Measurements from ENCODE around the gene ITGB3.
A peak's percentile ranks its signal among the peaks of the same experiment; 100 is the strongest.

Gene ITGB3

DNA sequence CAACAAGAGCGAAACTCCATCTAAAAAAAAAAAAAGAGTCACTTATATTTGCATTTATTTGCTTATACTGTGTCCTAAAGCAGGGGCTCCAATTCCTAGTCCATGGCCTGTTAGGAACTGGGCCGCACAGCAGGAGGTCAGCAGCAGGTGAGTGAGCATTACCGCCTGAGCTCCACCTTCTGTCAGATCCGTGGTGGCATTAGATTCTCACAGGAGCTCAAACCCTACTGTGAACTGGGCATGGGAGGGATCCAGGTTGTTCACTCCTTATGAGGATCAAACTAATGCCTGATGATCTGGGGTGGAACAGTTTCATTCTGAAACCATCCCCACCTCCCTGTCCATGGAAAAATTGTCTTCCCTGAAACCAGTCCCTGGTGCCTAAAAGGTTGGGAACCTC, 24.9 kb downstream of the ITGB3 start:
- DNase-seq = no peak

DNA sequence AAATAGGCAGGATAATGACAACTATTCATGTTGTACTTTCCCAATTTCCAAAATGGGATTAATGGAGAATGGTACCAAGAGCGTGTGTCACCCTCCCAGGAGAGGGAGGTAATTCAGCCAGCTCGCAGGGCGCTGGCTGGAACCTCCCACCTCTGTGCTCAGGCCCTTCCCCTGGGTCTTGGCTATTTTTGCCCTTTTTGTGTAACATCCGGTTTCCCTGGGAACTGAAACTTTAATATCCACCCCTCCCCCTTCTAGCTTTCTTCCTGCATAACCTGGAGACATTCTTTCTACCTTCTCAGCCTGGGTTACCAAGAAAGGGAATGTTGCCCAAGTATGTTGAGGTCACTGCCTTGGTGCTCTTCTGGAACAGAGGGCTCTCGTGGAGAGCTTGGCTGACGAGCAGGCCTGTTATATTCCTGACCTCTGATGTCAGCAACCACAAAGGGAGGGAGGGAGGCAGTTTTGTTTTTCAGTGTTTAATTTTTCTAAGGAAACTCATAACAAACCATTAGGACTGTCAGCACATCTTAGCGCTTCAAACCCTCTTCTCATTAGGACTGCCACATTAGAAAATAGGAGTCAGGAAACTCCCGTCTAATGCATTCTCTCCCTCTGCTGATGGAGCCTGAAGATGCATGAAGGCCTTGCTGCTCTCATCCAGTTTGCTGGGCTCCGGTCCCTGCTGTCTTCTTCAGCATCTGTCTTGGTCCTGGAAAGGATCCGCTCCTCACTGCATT, 25.6 kb downstream of the ITGB3 start:
- DNase-seq = peak; percentile 52

DNA sequence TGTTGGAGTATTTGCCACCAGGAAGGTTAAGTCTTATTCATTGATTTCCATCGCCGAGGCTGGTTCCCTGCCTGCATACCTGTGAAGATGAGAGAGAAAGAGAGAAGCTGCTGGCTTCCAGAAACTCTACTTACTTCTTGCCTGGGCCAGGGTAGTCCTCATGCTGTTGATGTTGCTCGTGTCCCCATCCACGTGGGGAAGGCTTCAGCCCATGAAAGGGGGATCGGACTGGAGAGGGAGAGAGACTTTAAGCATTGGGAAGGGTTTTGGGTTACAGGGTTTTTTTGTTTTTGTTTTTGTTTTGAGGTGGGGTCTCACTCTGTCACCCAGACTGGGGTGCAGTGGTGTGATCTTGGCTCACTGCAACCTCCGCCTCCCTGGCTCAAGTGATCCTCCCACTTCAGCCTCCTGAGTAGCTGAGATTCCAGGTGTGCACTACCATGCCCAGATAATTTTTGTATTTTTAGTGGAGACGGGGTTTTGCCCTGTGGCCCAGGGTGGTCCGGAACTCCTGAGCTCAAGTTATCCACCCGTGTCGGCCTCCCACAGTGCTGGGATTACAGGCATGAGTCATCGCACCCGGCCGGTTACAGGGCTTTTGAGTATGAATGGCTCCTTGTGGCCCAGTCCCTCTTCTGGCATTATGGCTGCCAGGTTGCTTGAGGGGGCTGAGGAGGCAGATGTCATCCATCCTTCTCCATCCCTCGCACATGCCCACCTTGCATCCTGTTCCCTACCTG, 26.6 kb downstream of the ITGB3 start:
- DNase-seq = no peak

DNA sequence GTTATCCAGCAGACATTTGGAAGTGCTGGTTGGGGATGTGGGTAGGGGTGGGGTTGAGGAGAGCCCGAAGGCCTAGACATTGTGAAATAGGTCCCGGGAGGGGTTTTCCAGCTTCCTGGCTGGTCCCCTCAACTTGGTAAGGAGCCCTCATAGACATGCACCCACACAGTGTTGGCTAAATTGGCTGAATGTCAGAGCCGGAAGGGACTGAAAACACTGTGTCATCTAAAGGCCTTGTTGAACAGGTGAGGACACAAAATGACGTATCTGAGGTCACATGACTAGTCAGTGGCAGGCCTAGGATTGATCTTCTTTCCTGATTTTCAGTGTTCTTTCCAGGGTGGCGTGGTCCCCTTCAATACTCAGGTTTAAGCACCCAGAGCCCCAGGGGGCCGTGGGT, 27.6 kb downstream of the ITGB3 start:
- no peak for DNase-seq

DNA sequence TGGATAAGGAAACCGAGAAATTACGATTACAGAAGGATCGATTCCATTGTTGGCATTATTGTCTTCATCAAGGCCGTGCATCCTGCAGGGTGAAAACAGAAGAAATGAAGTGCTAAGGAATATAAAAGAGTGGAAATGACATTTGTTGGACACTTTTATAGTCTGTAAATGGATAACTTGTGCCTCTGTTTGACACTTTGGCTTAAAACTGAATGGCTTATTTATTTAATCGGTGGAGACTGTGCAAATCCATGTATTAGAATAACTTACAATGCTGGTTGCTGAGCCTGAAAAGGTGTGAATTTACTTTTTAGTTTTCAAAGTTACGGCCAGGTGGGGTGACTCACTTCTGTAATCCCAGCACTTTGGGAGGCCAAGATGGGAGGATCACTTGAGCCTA, 31.4 kb downstream of the ITGB3 start:
- no peak for DNase-seq

DNA sequence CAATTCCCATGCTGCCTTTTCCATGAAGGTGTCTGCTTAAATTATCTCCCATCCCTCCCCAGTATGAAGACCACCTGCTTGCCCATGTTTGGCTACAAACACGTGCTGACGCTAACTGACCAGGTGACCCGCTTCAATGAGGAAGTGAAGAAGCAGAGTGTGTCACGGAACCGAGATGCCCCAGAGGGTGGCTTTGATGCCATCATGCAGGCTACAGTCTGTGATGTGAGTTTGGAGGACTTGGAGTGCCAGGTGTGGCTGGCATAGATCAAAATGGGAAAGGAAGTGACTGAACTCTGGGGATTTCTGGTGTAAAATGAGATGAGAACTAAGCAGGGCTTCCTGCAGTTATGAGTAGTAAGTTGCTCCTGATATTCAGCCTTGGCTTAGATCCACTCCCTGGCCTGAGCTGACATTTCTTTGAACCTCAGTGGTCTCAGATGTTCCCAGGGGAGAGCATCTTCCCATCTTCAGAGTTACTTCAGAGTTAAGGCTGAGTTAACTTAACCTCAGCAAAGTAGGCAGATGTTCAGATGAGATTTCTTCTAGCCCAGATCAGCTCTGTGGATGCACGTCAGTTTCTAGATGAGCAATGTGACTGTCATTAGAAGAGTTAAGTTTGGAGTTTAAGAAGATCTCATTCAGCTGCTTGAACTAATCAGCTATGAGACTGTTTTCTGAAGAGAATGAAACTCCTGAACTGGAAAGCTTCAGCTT, 32.7 kb downstream of the ITGB3 start:
- no peak for DNase-seq

DNA sequence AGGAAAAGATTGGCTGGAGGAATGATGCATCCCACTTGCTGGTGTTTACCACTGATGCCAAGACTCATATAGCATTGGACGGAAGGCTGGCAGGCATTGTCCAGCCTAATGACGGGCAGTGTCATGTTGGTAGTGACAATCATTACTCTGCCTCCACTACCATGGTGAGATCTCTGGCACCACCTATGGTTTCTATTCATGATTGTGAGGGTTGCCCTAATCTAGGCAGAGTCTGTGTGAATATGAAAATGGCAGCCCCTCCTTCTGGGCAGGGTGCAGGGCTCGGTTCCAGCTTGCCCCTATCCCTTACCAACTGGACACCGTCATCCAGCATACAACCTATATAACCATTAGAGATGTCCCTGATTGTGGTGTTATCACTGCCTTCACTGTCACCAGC, 33.4 kb downstream of the ITGB3 start:
- no peak for DNase-seq

DNA sequence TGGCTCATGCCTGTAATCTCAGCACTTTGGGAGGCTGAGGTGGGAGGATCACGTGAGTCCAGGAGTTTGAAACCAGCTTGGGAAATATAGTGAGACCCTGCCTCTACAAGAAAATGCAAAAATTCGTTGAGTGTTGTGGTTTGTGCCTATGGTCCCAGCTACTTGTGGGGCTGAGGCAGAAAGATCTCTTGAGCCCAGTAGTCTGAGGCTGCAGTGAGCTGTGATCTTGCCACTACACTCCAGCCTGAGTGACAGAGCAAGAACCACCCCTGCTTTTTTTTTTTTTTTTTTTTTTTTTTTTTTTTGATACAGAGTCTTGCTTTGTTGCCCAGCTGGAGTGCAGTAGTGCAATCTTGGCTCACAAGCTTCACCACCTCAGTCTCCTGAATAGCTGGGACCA, 34.0 kb downstream of the ITGB3 start:
- no peak for DNase-seq

DNA sequence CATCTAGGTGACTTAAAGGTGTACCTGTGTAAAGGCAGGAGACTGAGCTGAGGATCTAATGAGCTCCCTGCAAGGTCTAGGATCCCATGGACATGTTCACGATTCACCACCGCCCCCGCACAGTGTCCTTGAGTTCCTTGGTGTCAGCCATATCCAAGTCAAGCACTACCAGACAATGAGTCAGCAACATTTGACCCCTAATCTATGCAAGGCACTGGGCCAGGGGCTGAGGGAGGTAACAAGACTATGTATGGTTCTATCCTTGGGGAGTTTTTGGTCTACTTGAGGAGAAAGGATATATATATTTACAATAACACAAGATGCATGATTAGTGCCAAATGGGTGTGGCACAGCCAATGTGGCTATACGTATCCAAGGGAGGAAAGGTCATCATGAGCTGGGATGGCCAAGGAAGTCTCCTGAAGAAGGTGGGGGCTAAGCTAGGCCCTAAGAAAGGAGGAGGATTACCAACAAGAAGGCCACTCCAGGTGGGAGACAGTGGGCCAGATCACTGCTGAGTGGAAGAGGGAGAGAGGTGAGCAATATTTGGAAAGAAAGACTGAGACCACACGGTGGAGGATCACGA, 35.0 kb downstream of the ITGB3 start:
- no peak for DNase-seq

DNA sequence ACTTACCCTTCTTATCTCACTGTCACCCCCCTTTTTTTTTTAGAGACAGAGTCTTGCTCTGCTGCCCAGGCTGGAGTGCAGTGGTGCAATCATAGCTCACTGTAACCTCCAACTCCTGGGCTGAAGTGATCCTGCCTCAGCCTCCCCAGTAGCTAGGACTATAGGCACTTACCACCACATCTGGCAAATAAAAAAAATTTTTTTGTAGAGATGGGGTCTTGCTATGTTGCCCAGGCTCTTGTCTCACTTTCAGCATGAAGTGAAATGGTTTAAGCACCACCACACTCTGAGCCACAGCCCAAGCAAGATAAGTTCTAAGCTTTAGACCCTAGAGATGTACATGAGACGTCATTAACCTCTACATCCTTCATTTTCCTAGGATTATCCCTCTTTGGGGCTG, 35.7 kb downstream of the ITGB3 start:
- DNase-seq = no peak

DNA sequence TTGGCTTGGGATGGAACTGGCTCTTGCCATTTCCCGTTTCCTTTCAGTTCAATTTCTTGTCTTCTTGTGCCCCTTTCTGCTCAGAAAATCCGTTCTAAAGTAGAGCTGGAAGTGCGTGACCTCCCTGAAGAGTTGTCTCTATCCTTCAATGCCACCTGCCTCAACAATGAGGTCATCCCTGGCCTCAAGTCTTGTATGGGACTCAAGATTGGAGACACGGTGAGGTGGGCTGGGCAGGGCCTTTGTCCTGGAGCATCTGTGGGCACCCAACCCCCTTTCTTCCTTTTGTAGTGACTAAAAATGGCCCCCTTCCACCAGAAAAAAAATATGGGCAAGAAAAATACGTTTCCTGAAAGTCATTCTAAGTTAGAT, 37.2 kb downstream of the ITGB3 start:
- no peak for DNase-seq

DNA sequence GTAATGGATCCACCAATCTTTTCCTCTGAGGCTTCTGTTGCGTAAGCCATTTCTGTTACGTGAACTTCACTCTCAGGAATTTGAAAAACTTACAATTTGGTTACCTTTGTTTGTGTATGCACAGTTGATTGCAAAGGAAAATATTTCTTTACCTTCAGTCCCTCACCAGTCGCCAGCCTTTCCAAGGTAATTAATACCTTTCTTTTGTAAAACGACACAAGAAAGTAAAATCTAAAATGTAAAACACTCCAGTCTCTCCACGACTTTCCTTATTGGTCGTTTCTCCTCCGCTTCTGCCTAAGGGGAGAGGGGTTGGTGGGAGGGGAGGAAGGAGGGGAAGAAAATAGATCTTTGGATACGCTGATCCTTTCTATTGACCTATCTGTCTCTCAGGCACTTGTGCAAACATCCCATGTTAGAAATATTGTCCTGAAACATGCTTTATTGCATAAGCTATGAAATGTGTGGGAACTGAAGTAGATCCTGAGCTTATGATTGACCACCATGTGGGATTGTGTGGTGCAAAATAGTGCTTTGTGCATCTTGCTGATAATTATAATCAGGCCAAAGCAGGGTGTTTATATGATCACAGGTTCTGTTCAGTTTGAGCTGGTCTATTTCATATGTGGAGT, 37.7 kb downstream of the ITGB3 start:
- no peak for DNase-seq

DNA sequence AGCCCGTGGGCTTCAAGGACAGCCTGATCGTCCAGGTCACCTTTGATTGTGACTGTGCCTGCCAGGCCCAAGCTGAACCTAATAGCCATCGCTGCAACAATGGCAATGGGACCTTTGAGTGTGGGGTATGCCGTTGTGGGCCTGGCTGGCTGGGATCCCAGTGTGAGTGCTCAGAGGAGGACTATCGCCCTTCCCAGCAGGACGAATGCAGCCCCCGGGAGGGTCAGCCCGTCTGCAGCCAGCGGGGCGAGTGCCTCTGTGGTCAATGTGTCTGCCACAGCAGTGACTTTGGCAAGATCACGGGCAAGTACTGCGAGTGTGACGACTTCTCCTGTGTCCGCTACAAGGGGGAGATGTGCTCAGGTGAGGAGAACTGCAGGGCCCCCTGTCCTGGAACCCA, 38.6 kb downstream of the ITGB3 start:
- no peak for DNase-seq

DNA sequence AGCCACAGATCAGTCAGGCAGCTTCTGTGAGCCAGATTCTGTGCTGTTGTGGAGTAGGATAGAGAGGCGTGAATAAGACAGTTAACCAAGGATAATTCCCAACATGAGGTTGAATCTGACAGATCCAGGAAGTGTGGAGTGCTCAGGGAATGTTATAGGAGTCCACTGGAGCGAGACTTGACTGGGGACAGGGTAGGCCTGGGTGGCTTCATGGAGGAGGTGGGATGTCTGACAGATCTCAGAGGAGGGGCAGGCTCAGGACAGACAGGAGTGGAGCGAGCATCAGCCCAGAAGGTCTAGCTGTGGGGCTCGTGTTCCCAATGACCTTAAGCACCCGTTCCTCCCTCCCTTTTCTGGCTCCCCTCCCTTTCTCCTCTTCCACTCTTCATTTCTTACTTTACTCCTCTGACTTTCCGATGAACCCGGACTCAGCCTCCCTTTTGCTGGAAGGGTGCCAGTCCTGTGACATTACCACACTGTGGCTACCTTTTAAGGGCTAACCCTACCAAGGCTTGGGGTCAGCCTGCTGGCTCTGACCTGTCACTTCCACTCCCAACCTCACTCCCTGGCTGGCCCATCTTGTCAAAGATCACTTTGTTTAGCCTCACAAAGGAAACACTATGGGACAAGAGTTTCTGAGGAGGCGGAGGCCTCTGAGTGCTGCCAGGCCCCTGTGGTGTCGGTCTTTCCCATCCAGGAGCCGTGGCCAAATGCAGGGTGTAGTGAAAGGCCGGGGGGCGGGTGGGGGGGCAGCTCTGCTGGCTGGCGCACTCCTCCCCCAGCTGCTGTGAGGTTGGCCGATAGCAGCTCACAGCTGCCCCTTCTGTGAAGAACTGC, 41.6 kb downstream of the ITGB3 start:
- DNase-seq = no peak

DNA sequence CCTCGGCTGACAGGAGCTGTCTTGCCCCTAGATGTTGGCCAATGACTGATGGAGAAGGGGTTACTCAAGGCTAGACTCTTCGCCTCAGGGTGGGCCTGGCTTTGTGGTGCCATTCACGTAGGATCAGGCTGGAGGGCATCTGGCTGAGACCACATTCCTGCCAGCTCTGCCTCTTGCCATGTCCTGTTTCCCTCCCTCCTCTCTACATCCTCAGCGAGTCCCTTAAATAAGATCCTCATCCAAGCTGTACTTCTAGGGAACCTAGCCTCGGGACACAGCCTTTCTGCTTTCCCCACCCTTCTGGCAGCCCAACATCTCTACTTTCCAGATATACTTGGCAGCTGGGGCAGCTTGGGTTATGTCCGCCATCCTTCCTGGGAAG, 42.2 kb downstream of the ITGB3 start:
- DNase-seq = no peak

DNA sequence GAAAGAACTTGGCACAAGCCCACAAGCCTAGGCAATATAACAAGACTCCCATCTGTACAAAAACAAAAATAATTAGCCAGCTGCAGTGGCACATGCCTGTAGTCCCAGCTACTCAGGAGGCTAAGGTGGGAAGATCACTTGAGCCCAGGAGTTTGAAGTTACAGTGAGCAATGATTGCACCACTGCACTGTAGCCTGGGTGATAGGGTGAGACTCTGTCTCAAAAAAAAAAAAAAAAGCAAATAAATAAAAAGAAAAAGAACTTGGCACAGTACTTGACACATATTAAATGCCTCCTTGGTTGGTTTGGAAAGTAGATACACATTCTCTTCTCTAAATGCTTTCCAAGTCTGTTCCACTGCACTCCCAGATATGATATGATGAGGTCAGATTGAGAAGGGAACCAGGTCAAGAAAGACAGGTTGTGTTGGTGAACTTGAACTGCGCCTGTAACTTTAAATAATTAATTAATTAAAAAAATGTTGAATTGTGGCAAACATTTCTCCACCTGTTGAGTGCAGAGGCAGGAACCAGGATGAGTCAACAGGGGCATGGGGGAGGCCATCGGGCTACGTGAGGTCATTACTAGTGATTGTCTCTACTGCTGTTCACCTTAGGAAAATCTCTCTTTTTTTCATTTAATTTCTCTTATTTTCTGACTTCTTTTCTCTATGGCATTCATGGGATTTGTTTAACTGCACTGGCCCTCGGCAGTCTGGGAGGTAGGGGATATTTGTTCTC, 44.2 kb downstream of the ITGB3 start:
- DNase-seq = no peak

DNA sequence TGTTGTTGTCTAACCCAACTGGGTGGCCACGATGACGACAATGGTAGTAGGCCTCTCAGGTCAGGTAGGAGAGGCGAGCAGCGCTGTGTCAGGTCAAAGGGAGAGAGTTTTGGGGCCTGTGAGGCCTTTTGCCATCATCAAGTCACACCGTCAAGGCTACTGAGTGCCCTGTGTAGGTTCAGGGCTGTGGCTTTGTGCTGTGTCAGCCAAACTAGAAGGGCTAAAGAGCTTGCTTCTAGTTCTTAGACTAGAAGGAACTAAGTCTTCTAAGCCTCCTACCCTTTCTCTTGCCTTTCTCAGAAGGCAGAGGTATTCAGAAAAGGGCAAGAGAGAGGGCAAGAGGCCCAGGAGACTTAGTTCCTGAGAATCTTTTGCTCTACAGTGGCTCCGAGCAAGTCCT, 45.1 kb downstream of the ITGB3 start:
- no peak for DNase-seq

DNA sequence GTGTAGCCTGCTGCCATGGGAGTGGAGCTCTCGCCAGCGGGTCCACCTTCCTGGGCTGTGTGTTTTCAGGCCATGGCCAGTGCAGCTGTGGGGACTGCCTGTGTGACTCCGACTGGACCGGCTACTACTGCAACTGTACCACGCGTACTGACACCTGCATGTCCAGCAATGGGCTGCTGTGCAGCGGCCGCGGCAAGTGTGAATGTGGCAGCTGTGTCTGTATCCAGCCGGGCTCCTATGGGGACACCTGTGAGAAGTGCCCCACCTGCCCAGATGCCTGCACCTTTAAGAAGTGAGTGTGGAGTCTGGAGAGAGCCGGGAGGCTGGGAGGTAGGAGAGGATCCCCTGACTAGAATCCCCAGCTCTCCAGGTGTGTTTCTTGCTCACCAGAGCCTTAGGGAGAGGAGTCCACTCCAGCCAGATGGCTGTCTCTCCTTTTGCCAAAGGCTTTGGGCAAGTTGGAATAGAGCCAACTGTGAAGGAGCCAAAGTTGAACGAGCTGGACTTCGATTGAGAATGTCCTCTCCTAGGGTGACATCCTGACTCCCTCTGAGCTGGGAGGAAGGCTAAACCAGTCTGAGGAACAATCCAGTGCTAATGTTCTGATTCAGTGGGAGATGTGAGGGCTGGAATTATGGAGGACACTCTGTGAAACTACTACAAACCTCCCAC, 45.7 kb downstream of the ITGB3 start:
- no peak for DNase-seq

DNA sequence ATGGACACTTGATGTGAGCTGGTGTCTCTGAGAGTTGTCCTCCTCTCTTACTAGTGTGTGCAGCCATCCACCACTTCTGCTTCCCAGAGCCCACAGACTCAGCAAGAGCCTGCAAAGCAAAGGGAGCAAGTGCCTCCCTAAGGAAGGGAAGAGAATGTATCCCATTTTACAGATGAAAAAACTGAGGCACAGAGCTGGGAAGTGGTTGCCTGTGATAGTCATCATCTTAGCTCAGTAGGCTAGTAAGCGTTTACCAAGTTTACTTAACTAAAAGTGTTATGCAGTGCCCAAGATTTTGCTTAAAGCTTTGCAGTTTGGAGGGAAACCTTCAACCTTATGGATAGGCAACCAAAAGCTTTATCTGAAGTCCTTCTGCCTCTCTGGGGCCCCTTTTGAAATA, 47.1 kb downstream of the ITGB3 start:
- DNase-seq = no peak

DNA sequence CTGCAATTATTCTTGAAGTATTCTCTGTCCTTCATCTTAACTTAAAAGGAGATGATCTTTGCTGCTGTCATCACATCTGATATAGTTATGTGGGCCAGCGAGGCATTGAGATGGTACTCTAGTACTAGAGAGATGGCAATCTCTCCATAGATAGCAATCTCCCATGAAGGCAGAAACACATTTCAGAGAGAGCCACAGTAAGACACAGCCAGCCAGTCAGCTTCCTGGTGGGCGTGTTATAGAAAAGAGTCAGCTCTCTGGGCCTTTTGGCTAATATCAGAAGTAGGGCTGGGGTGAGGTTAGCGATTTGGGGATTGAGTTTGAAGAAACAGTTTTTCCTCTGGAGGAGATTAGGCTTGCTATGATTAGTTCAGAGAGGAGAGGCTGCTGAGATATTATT, 47.5 kb downstream of the ITGB3 start:
- DNase-seq = no peak

DNA sequence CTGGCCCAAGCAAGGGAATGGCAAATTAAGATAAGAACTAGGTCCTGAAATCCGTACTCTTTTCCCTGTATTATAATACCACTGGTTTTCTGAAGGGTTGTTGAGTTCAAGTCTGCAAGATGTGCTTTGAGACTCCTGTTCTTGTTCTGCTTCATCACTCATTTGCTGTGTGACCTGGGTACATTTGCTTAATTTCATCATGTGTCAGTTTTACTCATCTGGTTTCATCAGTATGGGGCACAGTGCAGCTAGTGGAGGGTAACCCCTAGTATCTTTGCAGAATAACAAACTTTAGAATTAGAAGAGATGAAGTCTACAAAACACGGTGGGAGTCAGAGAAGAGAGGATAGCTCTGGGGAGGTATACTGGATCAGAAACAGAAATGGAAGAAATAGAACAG, 48.2 kb downstream of the ITGB3 start:
- DNase-seq = no peak
